GM18868 (cell line): ENCODE results near the gene SBF2.

ENCODE experiments used
- ATAC-seq: cut with Tn5 transposase; IDR thresholded peaks from one replicate; pipeline ENCODE4 v1.9.1; 2021; ENCODE audit warnings: mild to moderate bottlenecking, moderate library complexity; ENCODE audit not compliant: unreplicated experiment

The SBF2 gene

GRCh38 chr11:9789910-9790309, 504.1 kb downstream of the SBF2 start:
- no peak for ATAC-seq

GRCh38 chr11:9787981-9788521, 506.0 kb downstream of the SBF2 start:
- ATAC-seq, result no peak

- ATAC-seq, result no peak
Observed at GRCh38 chr11:9787260-9787659, 506.8 kb downstream of the SBF2 start.

GRCh38 chr11:9784602-9785315, 509.3 kb downstream of the SBF2 start:
- ATAC-seq, result no peak

GRCh38 chr11:9783986-9784385, 510.0 kb downstream of the SBF2 start:
- ATAC-seq, result no peak

- ATAC-seq, result no peak
Observed at GRCh38 chr11:9780929-9781328, 513.1 kb downstream of the SBF2 start.

- ATAC-seq, result no peak
Observed at GRCh38 chr11:9777525-9777924, 516.5 kb downstream of the SBF2 start.

GRCh38 chr11:9777066-9777465, 517.0 kb downstream of the SBF2 start:
- no peak for ATAC-seq

GRCh38 chr11:9776203-9776602, 517.8 kb downstream of the SBF2 start:
- no peak for ATAC-seq

GRCh38 chr11:9775398-9775779, 518.6 kb downstream of the SBF2 start:
- no peak for ATAC-seq

- no peak for ATAC-seq
Observed at GRCh38 chr11:9774591-9775397, 519.2 kb downstream of the SBF2 start.

- ATAC-seq, result no peak
Observed at GRCh38 chr11:9774109-9774508, 519.9 kb downstream of the SBF2 start.

GRCh38 chr11:9773524-9773923, 520.5 kb downstream of the SBF2 start:
- no peak for ATAC-seq

- no peak for ATAC-seq
Observed at GRCh38 chr11:9772218-9772617, 521.8 kb downstream of the SBF2 start.

- no peak for ATAC-seq
Observed at GRCh38 chr11:9771071-9771511, 522.9 kb downstream of the SBF2 start.

- ATAC-seq, result no peak
Observed at GRCh38 chr11:9769621-9770020, 524.4 kb downstream of the SBF2 start.

GRCh38 chr11:9765320-9766101, 528.5 kb downstream of the SBF2 start:
- peak; percentile 56 for ATAC-seq

GRCh38 chr11:9763301-9763700, 530.7 kb downstream of the SBF2 start:
- ATAC-seq, result no peak

- ATAC-seq, result no peak
Observed at GRCh38 chr11:9762531-9762930, 531.5 kb downstream of the SBF2 start.

- ATAC-seq, result no peak
Observed at GRCh38 chr11:9761441-9761945, 532.5 kb downstream of the SBF2 start.

- no peak for ATAC-seq
Observed at GRCh38 chr11:9760193-9760575, 533.8 kb downstream of the SBF2 start.
